Fibroblast of villous mesenchyme (primary cell): ENCODE measurements around the gene DYNC2I2. TPM values are rescaled to one million over a fixed set of nuclear protein-coding genes. Genes with fewer than 3 reads are reported as not detected.

Experiments used
- DNase-seq: peaks from one replicate; pipeline ENCODE4 v3.0.0-alpha.2; 2010; ENCODE audit warnings: low read depth
- H3K4me3 ChIP-seq: 2 replicates; pipeline ENCODE4 v1.5.1; 2011; ENCODE audit warnings: low read depth, mild to moderate bottlenecking, low read length
- total RNA-seq: library from RNA; depleted of rRNA; stranded (reverse); fragments of >200 nt; gene quantifications from 2 replicates; pipeline ENCODE4 v1.2.3, GENCODE V29; 2012
- TF ChIP-seq, protein P1 (sequence below): IDR thresholded peaks from 2 replicates; pipeline ENCODE4 v1.5.1; 2012; ENCODE audit warnings: low read depth, mild to moderate bottlenecking, low read length; ENCODE audit not compliant: insufficient read depth

The DYNC2I2 gene
- total RNA-seq, 1 donor: 52.2 TPM

DNA sequence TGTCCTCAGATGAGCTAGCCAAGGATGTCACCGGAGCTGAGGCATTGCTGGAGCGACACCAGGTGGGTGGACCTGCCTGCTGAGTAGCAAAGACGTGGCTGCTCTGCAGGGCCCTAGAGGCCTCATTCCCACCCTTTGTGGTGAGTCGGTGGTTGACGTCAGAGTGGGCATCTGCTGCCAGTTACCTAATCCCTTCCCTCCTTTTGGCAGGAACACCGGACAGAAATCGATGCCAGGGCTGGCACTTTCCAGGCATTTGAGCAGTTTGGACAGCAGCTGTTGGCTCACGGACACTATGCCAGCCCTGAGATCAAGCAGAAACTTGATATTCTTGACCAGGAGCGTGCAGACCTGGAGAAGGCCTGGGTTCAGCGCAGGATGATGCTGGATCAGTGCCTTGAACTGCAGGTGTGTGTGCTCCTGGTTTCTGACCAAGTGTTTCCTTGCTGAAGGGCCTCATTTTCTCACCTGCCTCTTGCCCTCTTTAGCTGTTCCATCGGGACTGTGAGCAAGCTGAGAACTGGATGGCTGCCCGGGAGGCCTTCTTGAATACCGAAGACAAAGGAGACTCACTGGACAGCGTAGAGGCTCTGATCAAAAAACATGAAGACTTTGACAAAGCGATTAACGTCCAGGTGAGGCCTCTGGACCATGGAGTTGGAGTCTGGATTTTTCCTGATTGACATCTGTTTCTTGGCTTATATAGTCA, 48.9 kb downstream of the DYNC2I2 start:
- no peak overlapping the region for H3K4me3 ChIP-seq
- DNase-seq: peak; percentile 21
- TF ChIP-seq, protein P1, sequence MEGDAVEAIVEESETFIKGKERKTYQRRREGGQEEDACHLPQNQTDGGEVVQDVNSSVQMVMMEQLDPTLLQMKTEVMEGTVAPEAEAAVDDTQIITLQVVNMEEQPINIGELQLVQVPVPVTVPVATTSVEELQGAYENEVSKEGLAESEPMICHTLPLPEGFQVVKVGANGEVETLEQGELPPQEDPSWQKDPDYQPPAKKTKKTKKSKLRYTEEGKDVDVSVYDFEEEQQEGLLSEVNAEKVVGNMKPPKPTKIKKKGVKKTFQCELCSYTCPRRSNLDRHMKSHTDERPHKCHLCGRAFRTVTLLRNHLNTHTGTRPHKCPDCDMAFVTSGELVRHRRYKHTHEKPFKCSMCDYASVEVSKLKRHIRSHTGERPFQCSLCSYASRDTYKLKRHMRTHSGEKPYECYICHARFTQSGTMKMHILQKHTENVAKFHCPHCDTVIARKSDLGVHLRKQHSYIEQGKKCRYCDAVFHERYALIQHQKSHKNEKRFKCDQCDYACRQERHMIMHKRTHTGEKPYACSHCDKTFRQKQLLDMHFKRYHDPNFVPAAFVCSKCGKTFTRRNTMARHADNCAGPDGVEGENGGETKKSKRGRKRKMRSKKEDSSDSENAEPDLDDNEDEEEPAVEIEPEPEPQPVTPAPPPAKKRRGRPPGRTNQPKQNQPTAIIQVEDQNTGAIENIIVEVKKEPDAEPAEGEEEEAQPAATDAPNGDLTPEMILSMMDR: no peak

GRCh38 chr9:128603697-128604096, 53.0 kb downstream of the DYNC2I2 start:
- TF ChIP-seq, protein P1: no peak
- no peak overlapping the region for H3K4me3 ChIP-seq
- no peak for DNase-seq

- DNase-seq: no peak
- H3K4me3 ChIP-seq: no peak overlapping the region
- TF ChIP-seq, protein P1: no peak
Measured at GRCh38 chr9:128600099-128600498, 56.5 kb downstream of the DYNC2I2 start.

DNA sequence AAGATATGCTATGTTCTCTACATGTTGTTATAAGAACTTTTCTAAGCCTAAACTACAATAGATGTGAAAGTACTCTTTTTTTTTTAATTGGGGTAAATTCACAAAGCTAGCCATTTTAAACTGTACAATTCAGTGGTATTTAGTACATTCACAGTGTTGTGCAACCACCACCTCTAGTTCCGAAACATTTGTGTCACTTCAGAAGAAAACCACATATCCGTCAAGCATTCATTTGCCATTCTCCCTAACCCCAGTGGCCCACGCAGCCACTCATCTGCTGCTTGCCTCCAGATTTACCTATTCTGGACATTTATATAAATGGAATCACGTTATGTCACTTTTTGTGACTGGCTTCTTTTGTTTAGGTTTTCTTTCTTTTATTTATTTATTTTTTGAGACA, 61.2 kb downstream of the DYNC2I2 start:
- TF ChIP-seq, protein P1: no peak
- no peak overlapping the region for H3K4me3 ChIP-seq
- no peak for DNase-seq

GRCh38 chr9:128593856-128594255, 62.8 kb downstream of the DYNC2I2 start:
- no peak for DNase-seq
- TF ChIP-seq, protein P1: no peak
- H3K4me3 ChIP-seq: no peak overlapping the region

GRCh38 chr9:128593039-128593438, 63.6 kb downstream of the DYNC2I2 start:
- H3K4me3 ChIP-seq: no peak overlapping the region
- TF ChIP-seq, protein P1: no peak
- DNase-seq: no peak
